ENCODE measurements around the gene PKP4.

PKP4 gene

GRCh38 chr2:158561054-158561453 lies 104.3 kb downstream of the PKP4 start:
- H3K9me3 Mint-ChIP-seq = no peaks in the 10 kb centered on the region
- no peaks in the 10 kb centered on the region for H3K27me3 Mint-ChIP-seq
- no peak for DNase-seq
- H3K4me1 Mint-ChIP-seq = no peaks in the 10 kb centered on the region
- H3K4me3 Mint-ChIP-seq = no peak overlapping the region
- CTCF ChIA-PET = no interaction called here
- no peak overlapping the region for H3K27ac Mint-ChIP-seq
- no peaks in the 10 kb centered on the region for H3K36me3 Mint-ChIP-seq

DNA sequence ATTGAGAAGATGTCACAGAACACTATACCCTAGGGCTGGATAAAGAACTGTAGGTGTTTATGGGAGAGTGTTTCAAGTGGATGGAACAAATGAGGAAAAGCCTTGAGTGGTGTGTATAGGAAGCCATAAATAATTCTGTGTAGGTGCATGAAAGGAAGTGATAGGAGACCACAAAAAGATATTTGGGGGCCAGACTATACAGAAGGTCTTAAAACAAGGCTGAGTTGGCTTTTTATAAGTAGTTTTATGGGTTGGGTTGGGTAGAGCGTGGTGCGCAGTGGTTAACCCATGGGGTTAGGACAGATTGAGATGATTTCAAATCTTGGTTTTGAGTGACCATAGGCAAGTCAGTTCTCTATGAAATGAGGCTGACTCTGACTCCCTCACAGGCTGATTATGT lies 110.5 kb downstream of the PKP4 start:
- H3K27me3 Mint-ChIP-seq = no peaks in the 10 kb centered on the region

DNA sequence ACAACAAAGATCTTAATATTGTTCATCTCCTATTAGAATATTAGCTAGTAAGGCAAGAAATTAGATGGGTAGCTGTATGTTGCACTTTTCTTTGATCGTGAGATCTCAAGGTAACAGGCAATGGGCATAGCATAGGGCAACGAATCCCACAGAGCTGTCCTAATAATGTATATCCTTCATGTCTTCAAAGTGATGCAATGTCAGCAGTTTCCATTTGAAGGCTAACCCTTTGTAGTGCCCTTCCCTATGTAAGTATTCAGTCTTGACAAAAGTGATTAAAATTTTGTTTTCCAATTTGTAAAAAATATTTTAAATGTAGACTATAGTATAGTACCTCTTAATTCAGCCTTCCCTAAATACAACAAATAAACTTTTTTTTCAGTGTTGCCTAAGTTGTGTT lies 112.5 kb downstream of the PKP4 start:
- no peak for DNase-seq
- no peak overlapping the region for H3K4me3 Mint-ChIP-seq
- peaks cover 1% of the 10 kb centered on the region for H3K36me3 Mint-ChIP-seq
- H3K27me3 Mint-ChIP-seq = no peaks in the 10 kb centered on the region
- no peak overlapping the region for H3K27ac Mint-ChIP-seq
- CTCF ChIA-PET = no interaction called here
- no peaks in the 10 kb centered on the region for H3K9me3 Mint-ChIP-seq
- H3K4me1 Mint-ChIP-seq = no peaks in the 10 kb centered on the region

More for the DNA sequence above, 110.5 kb downstream of the PKP4 start:
- no peak overlapping the region for H3K4me3 Mint-ChIP-seq
- H3K27ac Mint-ChIP-seq = no peak overlapping the region
- DNase-seq = no peak
- H3K9me3 Mint-ChIP-seq = no peaks in the 10 kb centered on the region
- peaks cover 1% of the 10 kb centered on the region for H3K36me3 Mint-ChIP-seq
- CTCF ChIA-PET = no interaction called here
- H3K4me1 Mint-ChIP-seq = no peaks in the 10 kb centered on the region

GRCh38 chr2:158570869-158571268 lies 114.1 kb downstream of the PKP4 start:
- DNase-seq = no peak
- H3K4me3 Mint-ChIP-seq = no peak overlapping the region
- H3K36me3 Mint-ChIP-seq = peaks cover 1% of the 10 kb centered on the region
- CTCF ChIA-PET = no interaction called here
- no peaks in the 10 kb centered on the region for H3K4me1 Mint-ChIP-seq
- H3K9me3 Mint-ChIP-seq = no peaks in the 10 kb centered on the region
- H3K27me3 Mint-ChIP-seq = no peaks in the 10 kb centered on the region
- H3K27ac Mint-ChIP-seq = no peak overlapping the region

DNA sequence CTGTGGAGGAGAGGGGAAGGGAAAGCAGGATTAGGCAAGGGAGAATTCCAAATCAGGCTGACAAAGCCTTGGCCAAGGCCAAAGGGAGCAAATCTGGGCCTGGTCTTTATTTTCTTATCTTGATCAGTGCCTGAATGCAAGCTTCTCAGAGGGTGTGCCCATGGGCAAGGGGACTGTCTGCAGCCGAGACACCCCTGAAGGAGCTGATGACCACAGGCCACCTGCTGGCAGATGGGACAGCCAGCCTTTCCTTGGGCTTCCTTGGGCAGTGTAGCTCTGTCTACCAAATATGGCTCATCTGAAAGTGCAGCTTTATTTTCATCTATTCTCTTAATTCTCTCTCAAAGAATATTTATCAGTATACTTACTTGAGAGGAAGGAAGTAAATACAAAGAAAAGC lies 117.0 kb downstream of the PKP4 start:
- Mint-ChIP-seq H3K4me3 (no peak overlapping the region), H3K9me3 (no peaks in the 10 kb centered on the region), H3K27ac (no peak overlapping the region), H3K36me3 (no peaks in the 10 kb centered on the region), H3K4me1 (no peaks in the 10 kb centered on the region), H3K27me3 (no peaks in the 10 kb centered on the region)
- CTCF ChIA-PET = no interaction called here
- no peak for DNase-seq

DNA sequence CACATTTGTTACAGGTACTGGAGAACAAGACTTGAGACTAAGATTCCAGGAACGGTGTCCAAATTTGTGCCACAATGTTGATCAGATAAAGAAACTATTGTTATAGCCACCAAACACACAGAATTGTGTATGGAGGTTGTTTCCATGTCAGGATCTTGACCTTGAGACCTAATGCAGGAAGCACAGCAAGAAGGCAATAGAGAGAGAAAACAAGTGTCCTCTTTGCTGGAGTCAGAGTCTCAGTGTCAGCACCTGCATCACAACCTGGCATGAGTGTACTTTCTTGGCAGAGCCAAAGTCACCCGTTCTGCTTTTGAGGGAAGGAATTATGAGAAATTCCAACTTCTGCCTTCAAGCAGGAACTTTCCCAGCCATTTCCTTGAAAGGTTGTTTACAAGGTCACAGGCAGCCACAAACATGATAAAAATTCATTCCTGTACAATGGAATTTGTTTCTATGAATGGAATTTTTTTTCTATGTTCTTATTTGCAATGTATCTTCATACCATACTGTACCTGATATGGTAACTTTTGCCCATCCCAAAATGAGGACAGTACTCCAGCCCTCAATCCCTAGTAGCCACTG lies 118.4 kb downstream of the PKP4 start:
- Mint-ChIP-seq H3K4me1 (no peaks in the 10 kb centered on the region), H3K27ac (no peak overlapping the region), H3K9me3 (no peaks in the 10 kb centered on the region), H3K4me3 (no peak overlapping the region), H3K36me3 (peaks cover 4% of the 10 kb centered on the region), H3K27me3 (no peaks in the 10 kb centered on the region)
- CTCF ChIA-PET = no interaction called here
- DNase-seq = no peak

GRCh38 chr2:158577141-158577540 lies 120.4 kb downstream of the PKP4 start:
- H3K4me3 Mint-ChIP-seq = no peak overlapping the region
- no peaks in the 10 kb centered on the region for H3K27me3 Mint-ChIP-seq
- DNase-seq = no peak
- no peaks in the 10 kb centered on the region for H3K9me3 Mint-ChIP-seq
- CTCF ChIA-PET = no interaction called here
- peaks cover 4% of the 10 kb centered on the region for H3K36me3 Mint-ChIP-seq
- no peaks in the 10 kb centered on the region for H3K4me1 Mint-ChIP-seq
- no peak overlapping the region for H3K27ac Mint-ChIP-seq

DNA sequence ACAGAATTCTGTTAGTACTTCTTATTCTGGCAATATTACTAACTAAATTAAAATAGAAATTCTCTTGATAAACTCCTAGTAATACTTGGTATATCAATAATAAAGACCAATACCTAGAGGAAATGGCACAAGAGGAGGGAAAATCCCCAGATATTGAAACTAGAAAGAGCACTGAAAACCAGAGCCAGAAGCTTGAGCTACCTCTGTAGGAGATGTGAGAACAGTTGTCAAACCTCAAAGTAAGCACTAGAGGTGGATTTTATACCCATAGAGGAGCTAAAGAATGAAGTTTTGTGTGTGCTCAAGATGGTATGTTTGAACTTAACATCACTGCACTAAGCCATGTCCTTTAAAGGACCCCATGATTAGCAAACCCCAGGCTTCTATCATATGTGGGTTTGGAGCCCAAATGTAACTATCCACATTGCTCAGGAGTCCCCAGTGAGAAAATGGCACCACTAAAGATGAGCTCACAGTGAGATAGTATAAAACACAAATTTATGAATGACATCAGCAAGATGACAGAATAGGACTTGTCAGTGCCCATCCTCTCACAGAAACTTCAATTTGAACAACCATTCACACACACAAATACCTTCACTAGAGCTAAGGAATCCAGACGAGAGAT lies 122.1 kb downstream of the PKP4 start:
- Mint-ChIP-seq H3K9me3 (no peaks in the 10 kb centered on the region), H3K36me3 (peaks cover 4% of the 10 kb centered on the region)
- CTCF ChIA-PET = no interaction called here

GRCh38 chr2:158579928-158580327 lies 123.2 kb downstream of the PKP4 start:
- no peak overlapping the region for H3K4me3 Mint-ChIP-seq
- no peaks in the 10 kb centered on the region for H3K27me3 Mint-ChIP-seq
- DNase-seq = no peak
- no peaks in the 10 kb centered on the region for H3K9me3 Mint-ChIP-seq
- peaks cover 4% of the 10 kb centered on the region for H3K36me3 Mint-ChIP-seq
- CTCF ChIA-PET = no interaction called here
- no peak overlapping the region for H3K27ac Mint-ChIP-seq
- no peaks in the 10 kb centered on the region for H3K4me1 Mint-ChIP-seq

More for the DNA sequence above, 122.1 kb downstream of the PKP4 start:
- DNase-seq = no peak
- Mint-ChIP-seq H3K4me1 (no peaks in the 10 kb centered on the region), H3K27ac (no peak overlapping the region), H3K4me3 (no peak overlapping the region), H3K27me3 (no peaks in the 10 kb centered on the region)

- H3K27me3 Mint-ChIP-seq = no peaks in the 10 kb centered on the region
- H3K4me1 Mint-ChIP-seq = no peaks in the 10 kb centered on the region
- peaks cover 4% of the 10 kb centered on the region for H3K36me3 Mint-ChIP-seq
- no peaks in the 10 kb centered on the region for H3K9me3 Mint-ChIP-seq
- no peak for DNase-seq
- CTCF ChIA-PET = no interaction called here
- H3K27ac Mint-ChIP-seq = no peak overlapping the region
- H3K4me3 Mint-ChIP-seq = no peak overlapping the region
These were observed 124.0 kb downstream of the PKP4 start for GRCh38 chr2:158580760-158581159.

DNA sequence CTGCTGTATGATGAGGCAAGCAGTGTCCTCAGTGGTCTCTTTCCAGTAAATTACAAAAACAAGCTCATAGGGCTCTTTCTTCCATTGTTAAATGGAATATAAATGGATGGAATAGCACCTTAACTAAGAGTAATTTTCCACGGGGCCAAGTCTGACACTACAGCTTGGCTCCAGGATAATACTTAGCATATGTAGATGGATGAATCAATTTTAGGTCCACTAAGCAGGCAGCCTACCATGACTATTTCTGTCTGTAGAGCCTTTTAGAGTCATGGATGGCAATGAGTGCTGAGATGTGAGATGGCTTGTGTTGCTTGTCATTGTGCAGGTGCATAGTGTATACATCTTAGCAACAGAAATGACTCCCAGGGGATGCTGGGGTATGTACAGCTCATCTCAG lies 125.9 kb downstream of the PKP4 start:
- no peaks in the 10 kb centered on the region for H3K27me3 Mint-ChIP-seq
- no peak for DNase-seq
- H3K36me3 Mint-ChIP-seq = peaks cover 4% of the 10 kb centered on the region
- H3K27ac Mint-ChIP-seq = no peak overlapping the region
- CTCF ChIA-PET = no interaction called here
- no peak overlapping the region for H3K4me3 Mint-ChIP-seq
- H3K9me3 Mint-ChIP-seq = no peaks in the 10 kb centered on the region
- H3K4me1 Mint-ChIP-seq = no peaks in the 10 kb centered on the region

- no peaks in the 10 kb centered on the region for H3K4me1 Mint-ChIP-seq
- no peaks in the 10 kb centered on the region for H3K27me3 Mint-ChIP-seq
- no peaks in the 10 kb centered on the region for H3K9me3 Mint-ChIP-seq
- no peak overlapping the region for H3K27ac Mint-ChIP-seq
- no peak overlapping the region for H3K4me3 Mint-ChIP-seq
- DNase-seq = no peak
- peaks cover 6% of the 10 kb centered on the region for H3K36me3 Mint-ChIP-seq
- CTCF ChIA-PET = no interaction called here
These were observed 127.2 kb downstream of the PKP4 start for GRCh38 chr2:158583923-158584322.

DNA sequence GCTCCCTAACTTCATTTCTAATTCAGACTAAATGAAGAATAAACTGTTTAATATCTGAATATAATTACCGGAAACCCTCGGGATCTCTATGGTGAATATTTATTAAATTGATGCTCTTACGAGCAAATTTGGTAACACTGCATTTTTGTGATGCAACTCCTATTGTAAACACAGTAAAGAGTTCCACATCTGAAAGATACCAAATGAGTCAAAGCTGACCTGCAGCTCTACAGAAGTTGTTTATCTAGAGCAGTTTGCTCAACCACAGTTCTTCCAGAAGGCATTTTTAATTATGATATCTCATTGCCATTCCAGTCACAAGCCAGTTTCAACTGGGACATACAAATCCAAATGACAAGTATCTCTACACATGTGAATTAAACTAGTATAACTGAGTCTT lies 129.7 kb downstream of the PKP4 start:
- H3K4me1 Mint-ChIP-seq = no peaks in the 10 kb centered on the region
- H3K36me3 Mint-ChIP-seq = peaks cover 2% of the 10 kb centered on the region
- no peak overlapping the region for H3K27ac Mint-ChIP-seq
- H3K4me3 Mint-ChIP-seq = no peak overlapping the region
- no peaks in the 10 kb centered on the region for H3K9me3 Mint-ChIP-seq
- CTCF ChIA-PET = no interaction called here
- H3K27me3 Mint-ChIP-seq = no peaks in the 10 kb centered on the region
- DNase-seq = no peak

GRCh38 chr2:158589303-158589702 lies 132.6 kb downstream of the PKP4 start:
- CTCF ChIA-PET = no interaction called here
- Mint-ChIP-seq H3K27me3 (no peaks in the 10 kb centered on the region), H3K27ac (no peak overlapping the region), H3K4me1 (no peaks in the 10 kb centered on the region), H3K4me3 (no peak overlapping the region), H3K36me3 (peaks cover 3% of the 10 kb centered on the region), H3K9me3 (no peaks in the 10 kb centered on the region)
- DNase-seq = no peak

DNA sequence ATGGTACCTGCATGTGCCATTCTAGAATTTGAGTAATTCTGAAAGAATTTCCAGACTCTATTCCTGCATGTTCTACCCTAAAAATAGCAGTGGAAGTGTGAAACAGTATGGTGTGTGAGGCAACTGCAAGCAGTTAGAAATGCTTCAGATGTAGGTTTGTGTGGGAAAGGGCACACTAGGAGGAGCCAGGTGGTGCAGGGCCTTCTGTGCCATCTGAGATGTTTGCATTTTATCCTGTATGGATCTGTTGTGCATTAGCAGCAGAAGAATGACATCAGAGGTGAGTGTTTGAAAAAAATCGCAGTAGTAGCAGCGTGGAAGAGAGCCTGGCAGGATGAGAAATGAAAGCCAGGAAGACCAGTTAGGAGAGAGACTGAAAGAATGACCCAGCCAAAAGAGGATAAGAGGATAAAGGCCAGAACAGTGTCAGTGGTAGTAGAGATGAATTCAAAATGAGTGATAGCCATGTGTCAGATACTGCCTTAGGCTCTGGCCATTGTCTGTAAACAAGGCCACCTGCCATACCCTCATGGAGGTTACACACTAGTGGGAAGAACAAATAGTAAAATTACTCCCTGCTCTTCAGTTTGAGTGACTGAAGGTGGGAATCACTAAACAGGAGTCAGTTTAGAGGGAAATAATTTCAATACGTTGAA lies 142.2 kb downstream of the PKP4 start:
- Mint-ChIP-seq H3K4me3 (no peak overlapping the region), H3K36me3 (peaks cover 7% of the 10 kb centered on the region), H3K4me1 (no peaks in the 10 kb centered on the region), H3K9me3 (no peaks in the 10 kb centered on the region), H3K27ac (no peak overlapping the region), H3K27me3 (no peaks in the 10 kb centered on the region)
- DNase-seq = no peak
- CTCF ChIA-PET = no interaction called here

Measured in activated naive CD4-positive, alpha-beta T cell treated with anti-CD3 and anti-CD28 coated beads, Interleukin-2, amount 10 ng/mL, durations not matched to agents 7 days and 5 days (primary cell).